Measurements from ENCODE around the gene RAB11A.

RAB11A gene

GRCh38 chr15:65927545-65927944 lies 58.3 kb downstream of the RAB11A start:
- Mint-ChIP-seq H3K4me1 (no peaks in the 10 kb centered on the region), H3K27ac (peak overlapping the region; percentile 67), H3K4me3 (no peak overlapping the region), H3K9me3 (no peaks in the 10 kb centered on the region), H3K36me3 (ENCODE audit: low read depth) (no peaks in the 10 kb centered on the region), H3K27me3 (ENCODE audit: low read depth, poor library complexity) (peaks cover 6% of the 10 kb centered on the region)
- DNase-seq: no peak
- TF ChIP-seq CTCF (IDR thresholded peaks at IDR 0.05): no peak

GRCh38 chr15:65929573-65929972 lies 60.3 kb downstream of the RAB11A start:
- H3K9me3 Mint-ChIP-seq: no peaks in the 10 kb centered on the region
- peaks cover 7% of the 10 kb centered on the region for H3K27me3 Mint-ChIP-seq (ENCODE audit: low read depth, poor library complexity)
- no peak overlapping the region for H3K4me3 Mint-ChIP-seq
- H3K4me1 Mint-ChIP-seq: no peaks in the 10 kb centered on the region
- H3K36me3 Mint-ChIP-seq (ENCODE audit: low read depth): no peaks in the 10 kb centered on the region
- TF ChIP-seq CTCF (IDR thresholded peaks at IDR 0.05): no peak
- DNase-seq: no peak
- no peak overlapping the region for H3K27ac Mint-ChIP-seq

GRCh38 chr15:65930134-65930533 lies 60.8 kb downstream of the RAB11A start:
- Mint-ChIP-seq H3K27me3 (ENCODE audit: low read depth, poor library complexity) (peaks cover 7% of the 10 kb centered on the region), H3K36me3 (ENCODE audit: low read depth) (no peaks in the 10 kb centered on the region), H3K27ac (no peak overlapping the region), H3K9me3 (no peaks in the 10 kb centered on the region), H3K4me3 (no peak overlapping the region), H3K4me1 (no peaks in the 10 kb centered on the region)
- no peak for DNase-seq
- no peak for TF ChIP-seq CTCF (IDR thresholded peaks at IDR 0.05)

- peaks cover 10% of the 10 kb centered on the region for H3K27me3 Mint-ChIP-seq (ENCODE audit: low read depth, poor library complexity)
- H3K36me3 Mint-ChIP-seq (ENCODE audit: low read depth): no peaks in the 10 kb centered on the region
- no peak for TF ChIP-seq CTCF (IDR thresholded peaks at IDR 0.05)
- no peak overlapping the region for H3K4me3 Mint-ChIP-seq
- H3K4me1 Mint-ChIP-seq: no peaks in the 10 kb centered on the region
- H3K9me3 Mint-ChIP-seq: no peaks in the 10 kb centered on the region
- no peak for DNase-seq
- no peak overlapping the region for H3K27ac Mint-ChIP-seq
Observed at GRCh38 chr15:65931221-65931620, 61.9 kb downstream of the RAB11A start.

- no peak overlapping the region for H3K27ac Mint-ChIP-seq
- TF ChIP-seq CTCF (IDR thresholded peaks at IDR 0.05): no peak
Observed at GRCh38 chr15:65935391-65935790, 66.1 kb downstream of the RAB11A start.

GRCh38 chr15:65936282-65936681 lies 67.0 kb downstream of the RAB11A start:
- no peak for DNase-seq
- no peaks in the 10 kb centered on the region for H3K4me1 Mint-ChIP-seq
- peaks cover 23% of the 10 kb centered on the region for H3K27me3 Mint-ChIP-seq (ENCODE audit: low read depth, poor library complexity)
- no peaks in the 10 kb centered on the region for H3K9me3 Mint-ChIP-seq
- TF ChIP-seq CTCF (IDR thresholded peaks at IDR 0.05): no peak
- H3K36me3 Mint-ChIP-seq (ENCODE audit: low read depth): no peaks in the 10 kb centered on the region
- no peak overlapping the region for H3K4me3 Mint-ChIP-seq
- peak overlapping the region; percentile 86 for H3K27ac Mint-ChIP-seq

More at GRCh38 chr15:65935391-65935790, 66.1 kb downstream of the RAB11A start:
- H3K4me3 Mint-ChIP-seq: no peak overlapping the region
- H3K36me3 Mint-ChIP-seq (ENCODE audit: low read depth): no peaks in the 10 kb centered on the region
- DNase-seq: no peak
- H3K27me3 Mint-ChIP-seq (ENCODE audit: low read depth, poor library complexity): peaks cover 15% of the 10 kb centered on the region
- no peaks in the 10 kb centered on the region for H3K4me1 Mint-ChIP-seq
- no peaks in the 10 kb centered on the region for H3K9me3 Mint-ChIP-seq

All from nephron progenitor cell (in vitro differentiated cells).